ENCODE measurements around the gene INPP5D.
"Not testable (repeated sequence)": the region's sequence is repeated elsewhere in the genome, so short reads cannot be mapped to it uniquely, and the experiment has no call there.

INPP5D gene

GRCh38 chr2:233147829-233148167 is 87.7 kb downstream of the INPP5D start:
- no peak for DNase-seq

DNA sequence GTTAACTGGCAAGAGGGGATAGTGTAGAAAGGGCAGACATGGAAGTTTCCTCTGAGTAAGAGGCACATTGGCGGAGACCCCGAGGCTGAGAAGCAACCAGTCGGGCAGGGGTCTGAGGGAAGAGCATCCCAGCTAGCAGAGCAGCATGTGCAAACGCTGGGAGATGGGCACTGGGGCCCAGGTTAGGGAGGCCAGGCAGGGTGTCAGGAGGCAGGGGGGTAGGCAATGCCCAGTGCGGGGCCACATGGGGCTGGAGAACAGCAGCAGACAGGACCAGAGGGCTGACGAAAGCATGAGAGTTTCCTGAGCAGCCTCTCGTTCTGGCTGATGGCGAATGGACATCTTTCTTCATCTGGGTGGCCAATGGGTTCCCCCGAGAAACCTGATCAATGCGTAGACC is 88.2 kb downstream of the INPP5D start:
- DNase-seq = no peak

DNA sequence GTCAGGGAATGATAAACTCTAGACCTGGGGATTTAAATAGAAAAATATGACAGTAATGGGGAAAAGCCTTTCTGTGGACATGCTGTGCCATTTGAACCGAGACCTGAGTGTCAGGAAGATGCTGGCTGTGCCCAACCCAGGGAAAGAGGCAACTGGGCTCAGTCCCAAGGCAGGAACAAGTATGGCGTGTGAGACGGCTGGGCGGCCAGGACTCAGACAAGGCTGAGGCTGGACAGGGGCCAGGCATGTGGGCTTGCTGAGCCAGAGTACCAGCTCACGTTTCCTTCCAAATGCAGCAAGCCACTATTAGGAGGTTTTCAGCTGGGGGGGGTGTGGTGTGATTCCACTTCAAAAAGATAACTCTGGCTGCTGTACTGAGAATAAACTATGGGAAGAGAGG is 92.4 kb downstream of the INPP5D start:
- no peak for DNase-seq

DNA sequence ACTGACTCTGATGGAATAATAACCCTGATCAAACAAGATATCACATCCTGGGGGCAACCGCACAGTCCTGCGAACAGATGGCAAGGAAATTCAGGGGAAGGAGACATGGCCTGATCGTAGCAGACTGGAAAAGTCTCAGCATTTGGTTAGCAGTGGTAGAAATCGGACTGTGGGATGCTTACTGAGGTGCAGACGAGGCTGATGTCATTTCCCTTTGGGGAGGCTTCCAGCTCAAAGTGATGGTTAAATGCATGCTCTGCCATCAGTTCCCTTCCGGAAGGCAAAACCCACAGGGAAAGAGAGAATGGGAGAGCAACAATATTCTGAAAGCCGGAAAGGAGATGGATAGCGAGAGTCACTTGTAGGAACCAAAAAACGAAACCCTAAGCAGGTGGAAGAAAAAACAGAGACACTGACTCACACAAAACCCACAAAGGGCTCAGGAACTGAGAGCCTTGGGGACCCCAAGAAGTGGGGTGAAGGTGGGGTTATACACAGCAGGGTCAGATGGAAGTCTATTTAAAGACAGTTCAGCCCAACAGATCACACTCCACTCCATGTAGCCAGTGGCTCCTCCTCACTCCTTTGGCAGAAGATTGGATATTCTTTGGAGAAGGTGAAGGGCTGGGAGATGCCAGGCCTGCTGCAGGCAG is 93.1 kb downstream of the INPP5D start:
- no peak for DNase-seq

DNA sequence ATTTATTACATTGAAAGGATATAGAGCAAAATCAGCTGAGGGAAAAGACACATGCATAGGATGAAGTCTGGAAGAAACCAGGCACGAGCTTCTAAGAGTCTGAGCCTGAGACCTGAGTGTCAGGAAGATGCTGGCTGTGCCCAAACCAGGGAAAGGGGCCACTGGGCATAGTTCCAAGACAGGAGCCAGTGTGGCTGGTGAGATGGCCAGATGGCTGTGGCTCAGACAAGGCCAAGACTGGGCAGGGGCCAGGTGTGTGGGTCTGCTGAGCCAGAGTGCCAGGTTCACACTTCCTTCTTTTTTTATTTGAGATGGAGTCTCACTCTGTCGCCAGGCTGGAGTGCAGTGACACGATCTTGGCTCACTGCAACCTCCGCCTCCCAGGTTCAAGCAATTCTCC is 95.9 kb downstream of the INPP5D start:
- DNase-seq = no peak

GRCh38 chr2:233156461-233156860 is 96.3 kb downstream of the INPP5D start:
- not testable (repeated sequence) for DNase-seq

DNA sequence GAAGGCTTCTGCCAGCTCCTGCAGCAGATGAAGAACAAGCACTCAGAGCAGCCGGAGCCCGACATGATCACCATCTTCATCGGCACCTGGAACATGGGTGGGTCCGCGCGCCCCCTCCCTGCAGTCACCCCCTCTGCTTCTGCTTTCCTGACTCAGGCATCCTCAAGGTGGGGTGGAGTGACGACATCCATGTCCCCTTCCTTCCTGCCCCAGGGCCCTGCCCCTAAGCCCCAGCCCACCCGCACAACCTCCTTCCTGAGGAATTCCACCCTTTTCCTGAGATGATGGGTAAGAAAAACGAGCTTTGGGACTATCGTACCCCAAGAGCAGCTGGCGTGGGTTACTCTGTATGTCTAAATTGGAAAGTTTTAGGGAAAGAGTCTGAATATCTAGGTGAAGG is 101.6 kb downstream of the INPP5D start:
- DNase-seq = no peak

- no peak for DNase-seq
Observed at GRCh38 chr2:233162770-233163169, 102.6 kb downstream of the INPP5D start.

DNA sequence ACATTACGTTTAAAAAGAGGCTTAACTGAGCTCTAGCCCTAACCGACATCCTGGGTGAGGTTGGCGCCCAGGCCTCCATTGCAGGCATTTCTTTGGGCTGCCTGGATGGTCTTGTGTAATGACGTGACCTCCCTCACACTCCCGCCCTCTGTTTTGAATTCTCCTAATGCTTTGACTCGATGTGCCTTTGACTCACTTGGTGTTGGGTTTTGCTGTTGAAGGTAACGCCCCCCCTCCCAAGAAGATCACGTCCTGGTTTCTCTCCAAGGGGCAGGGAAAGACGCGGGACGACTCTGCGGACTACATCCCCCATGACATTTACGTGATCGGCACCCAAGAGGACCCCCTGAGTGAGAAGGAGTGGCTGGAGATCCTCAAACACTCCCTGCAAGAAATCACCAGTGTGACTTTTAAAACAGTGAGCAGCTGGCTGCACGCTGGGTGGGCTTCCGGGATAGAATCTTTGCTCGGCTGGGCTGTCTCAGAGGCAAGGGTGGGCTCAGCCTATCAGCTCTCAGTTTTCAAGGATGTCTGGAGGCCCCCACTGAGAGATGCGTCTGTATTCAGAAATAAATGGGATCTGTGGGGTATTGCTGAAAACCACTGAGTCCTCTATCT is 103.5 kb downstream of the INPP5D start:
- no peak for DNase-seq

- DNase-seq = no peak
Observed at GRCh38 chr2:233164128-233164635, 104.0 kb downstream of the INPP5D start.

DNA sequence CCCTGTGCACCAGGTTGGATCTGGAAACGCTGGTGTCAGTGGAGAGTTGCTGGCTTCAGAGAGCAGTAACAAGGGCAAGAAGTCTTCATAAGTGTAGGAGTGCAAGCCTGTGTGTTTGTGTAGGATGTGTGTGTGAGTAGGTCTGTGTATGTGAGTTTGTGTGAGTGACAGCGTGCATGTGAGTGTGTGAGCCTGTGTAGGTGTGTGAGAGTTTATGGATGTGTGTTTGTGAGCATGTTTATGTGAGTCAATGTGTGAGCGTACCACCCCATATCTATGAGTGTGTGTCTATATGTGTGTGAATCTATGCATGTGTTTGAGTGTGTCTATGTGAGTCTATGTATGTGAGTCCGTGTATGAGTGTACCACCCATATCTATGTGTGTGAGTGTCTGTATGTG is 104.8 kb downstream of the INPP5D start:
- DNase-seq = no peak

- no peak for DNase-seq
Observed at GRCh38 chr2:233165543-233165894, 105.4 kb downstream of the INPP5D start.

GRCh38 chr2:233165895-233166661 is 105.9 kb downstream of the INPP5D start:
- DNase-seq = no peak

DNA sequence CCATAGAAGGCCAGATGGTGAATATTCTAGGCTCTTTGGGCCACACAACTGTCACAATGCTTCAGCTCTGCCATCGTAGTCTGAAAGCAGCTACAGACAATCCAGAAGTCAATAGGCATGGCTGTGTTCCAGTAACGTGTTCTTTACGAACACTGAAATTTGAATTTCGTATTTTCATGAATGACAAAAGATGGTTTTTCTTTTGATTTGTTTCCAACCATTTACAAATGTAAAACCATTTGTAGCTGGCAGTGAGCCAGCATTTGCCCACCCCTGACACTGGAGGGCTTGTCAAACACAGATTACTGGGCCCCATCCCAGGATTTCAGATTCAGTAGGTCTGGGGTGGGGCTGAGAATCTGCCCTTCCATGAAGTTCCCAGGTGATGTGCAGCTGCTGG is 108.3 kb downstream of the INPP5D start:
- DNase-seq = no peak

DNA sequence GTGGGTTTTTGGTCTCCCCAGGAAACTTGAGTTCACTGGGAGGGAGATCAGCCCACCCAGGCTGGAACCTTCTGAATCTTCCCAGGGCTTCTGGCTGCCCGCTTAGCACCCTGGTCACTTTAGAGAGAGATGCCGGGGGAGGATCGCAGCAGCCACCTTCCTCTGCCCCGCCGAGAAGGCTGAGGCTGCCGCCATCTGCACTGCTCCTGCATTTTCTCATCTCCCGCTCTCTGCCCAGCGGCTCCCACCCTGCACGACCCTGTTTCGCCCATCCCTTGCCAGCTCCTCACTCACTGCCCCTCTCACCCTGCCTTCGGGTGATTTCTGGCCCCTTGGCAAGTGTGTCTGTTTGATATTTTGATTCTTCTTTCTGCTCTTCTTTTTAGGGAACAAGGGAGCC is 108.8 kb downstream of the INPP5D start:
- DNase-seq = no peak

- DNase-seq = no peak
Observed at GRCh38 chr2:233171344-233171743, 111.2 kb downstream of the INPP5D start.

GRCh38 chr2:233173115-233173514 is 113.0 kb downstream of the INPP5D start:
- DNase-seq = no peak

DNA sequence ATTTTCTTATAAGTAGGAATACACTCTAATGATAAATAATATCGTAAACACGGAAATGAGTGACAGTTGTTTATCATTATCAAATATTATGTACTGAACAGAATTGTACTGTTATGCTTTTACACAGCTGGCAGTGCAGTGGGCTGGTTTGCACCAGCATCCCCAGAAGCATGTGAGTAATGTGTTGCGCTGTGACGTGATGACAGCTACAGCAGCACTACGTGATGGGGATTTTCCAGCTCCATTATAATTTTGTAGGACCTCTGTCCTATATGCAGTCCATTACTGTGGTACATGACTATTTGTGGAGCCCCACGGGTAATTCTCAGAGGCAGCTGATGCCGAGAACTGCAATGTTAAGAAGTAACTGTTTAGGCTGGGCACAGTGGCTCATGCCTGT is 114.0 kb downstream of the INPP5D start:
- no peak for DNase-seq

DNA sequence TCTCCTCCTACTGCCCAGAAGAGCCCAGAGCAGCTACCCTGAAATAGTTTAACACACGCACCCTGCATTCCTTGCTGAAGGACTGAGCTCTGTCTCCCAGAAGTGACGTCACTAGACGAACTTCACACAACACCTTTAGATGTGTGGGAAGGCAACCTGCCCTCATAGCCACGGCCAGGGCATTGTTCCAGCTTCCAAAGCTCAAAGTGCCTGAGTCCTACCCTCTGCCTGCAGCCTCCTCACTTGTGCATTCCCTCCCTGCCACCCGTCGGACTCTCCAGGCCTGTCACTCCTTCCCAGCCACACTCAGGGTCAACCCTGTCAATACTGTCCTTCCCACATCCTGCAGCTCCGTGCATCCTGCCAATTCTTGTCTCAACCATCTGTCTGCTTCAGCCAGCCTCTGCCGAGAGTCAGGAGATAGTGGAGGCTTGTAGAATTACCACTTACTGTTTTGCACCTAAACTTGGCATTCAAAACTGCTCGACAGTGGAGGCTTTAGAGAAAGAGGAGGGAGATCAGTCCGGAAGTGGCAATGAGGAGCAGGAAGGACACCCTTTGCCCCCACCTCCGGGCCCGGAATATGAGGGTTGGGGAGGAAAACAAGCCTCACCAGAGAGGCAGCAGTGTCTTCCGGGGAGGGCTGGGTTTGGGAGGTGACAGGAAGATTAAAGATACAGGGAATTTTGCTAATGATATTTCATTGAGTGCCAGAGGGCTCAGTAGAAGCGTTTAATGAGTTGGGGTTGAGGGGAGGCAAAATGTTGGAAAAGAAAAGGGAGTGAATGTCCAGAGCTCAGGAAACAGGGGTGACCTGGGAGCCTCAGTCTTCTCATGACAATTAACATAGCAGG is 119.1 kb downstream of the INPP5D start:
- no peak for DNase-seq

GRCh38 chr2:233179848-233180366 is 119.8 kb downstream of the INPP5D start:
- DNase-seq = no peak

DNA sequence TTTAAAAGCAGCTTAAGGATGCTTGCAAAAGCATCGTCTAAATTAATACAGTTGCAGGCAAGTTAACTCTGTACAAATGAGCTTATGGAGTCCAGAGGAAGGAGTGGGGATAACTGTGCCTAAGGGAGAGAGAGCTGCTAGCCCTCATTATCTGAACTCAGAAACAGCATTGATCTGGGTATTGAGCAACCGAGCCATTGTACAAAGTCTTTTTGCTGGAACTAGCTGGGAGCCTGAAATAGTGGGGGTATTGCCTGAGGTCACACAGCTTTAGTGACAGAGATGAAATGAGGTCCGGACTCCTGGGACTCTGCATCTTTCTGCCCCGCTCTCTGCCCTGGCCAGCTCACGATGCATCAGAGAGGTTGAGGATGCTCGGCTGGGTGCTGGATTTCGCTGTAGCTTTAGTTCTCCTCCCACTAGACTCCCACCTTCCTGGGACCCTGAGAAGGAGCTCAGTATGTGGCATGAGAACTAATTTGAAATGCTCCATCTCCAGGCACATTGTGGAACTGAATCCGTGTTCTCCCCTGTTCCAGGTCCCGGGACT is 123.8 kb downstream of the INPP5D start:
- DNase-seq = no peak

GRCh38 chr2:233184669-233185068 is 124.5 kb downstream of the INPP5D start:
- no peak for DNase-seq

GRCh38 chr2:233185330-233185729 is 125.2 kb downstream of the INPP5D start:
- no peak for DNase-seq

Measured in NCI-H2227 treated with DMSO at 0.1 percent for 48 hours (cell line).